HG03520 (cell line): ENCODE measurements around the gene USP54.
"Not testable (repeated sequence)": the region's sequence is repeated elsewhere in the genome, so short reads cannot be mapped to it uniquely, and the experiment has no call there.

Experiments
- ATAC-seq: cut with Tn5 transposase; IDR thresholded peaks from one replicate; pipeline ENCODE4 v1.9.1; 2021; ENCODE audit warnings: mild to moderate bottlenecking, moderate library complexity; ENCODE audit not compliant: unreplicated experiment

USP54 gene

DNA sequence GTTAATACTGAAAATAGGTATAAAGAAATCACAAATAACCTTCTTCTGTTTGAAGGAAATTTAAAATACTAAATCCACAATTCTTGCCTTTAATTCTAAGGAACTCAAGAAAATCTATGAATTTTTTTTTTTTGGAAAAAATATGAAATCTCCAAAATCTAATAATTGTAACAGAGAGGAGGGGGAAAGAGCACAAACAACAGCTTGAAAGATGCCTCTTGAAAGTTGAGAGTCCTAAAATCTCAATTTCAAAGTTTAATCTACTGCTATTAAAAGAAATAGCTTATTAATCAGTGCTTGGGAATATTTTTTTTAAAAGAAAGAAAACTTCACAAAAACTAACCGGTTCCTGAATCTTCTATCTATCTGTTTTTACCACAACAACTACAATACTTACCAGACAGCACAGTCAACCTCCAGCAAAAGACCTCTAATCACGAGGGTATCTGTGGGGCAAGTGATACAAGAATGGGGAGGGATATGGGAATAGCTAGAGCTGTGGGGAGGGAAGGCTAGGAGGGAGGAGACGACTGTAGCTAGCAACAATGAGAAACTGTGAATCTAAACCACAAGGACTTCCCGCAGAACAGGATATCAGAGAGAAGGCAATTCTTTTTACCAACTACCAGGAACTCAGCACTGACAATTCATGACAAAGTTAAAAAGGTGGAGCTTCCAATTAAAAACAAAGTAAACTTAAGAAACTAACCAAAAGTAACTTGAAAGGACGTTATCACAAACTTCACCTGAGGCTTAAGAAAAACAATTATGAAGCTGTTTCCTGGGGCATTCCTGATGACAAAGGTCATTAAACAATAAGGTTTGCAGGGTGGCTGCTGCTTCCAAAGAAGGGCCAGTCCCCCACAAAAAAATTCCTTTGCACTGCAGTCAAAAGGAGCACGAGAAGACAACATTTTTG lies at the start of gene USP54:
USP54 (minus strand) TSS at position 462 of the 919 bp plus-strand sequence. CDS start 15,684 bp downstream, outside the sequence.
- ATAC-seq = no peak

DNA sequence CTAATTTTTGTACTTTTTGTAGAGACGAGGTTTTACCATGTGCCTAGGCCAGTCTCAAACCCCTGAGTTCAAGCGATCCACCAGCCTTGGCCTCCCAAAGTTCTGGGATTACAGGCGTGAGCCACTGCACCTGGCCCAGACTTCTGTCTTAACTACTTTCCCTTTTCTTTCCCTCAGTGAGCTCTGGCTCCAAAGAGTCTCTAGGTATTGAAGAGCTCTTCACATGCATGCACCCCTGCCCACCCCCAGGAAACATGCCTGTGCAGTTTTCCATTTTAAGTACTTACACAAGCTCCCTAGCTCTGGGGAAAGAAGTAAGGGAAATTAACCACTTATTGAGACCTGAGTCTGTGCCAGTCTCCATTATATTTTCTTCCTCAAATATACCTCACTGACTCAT lies 48.1 kb upstream of the USP54 start:
- no peak for ATAC-seq

DNA sequence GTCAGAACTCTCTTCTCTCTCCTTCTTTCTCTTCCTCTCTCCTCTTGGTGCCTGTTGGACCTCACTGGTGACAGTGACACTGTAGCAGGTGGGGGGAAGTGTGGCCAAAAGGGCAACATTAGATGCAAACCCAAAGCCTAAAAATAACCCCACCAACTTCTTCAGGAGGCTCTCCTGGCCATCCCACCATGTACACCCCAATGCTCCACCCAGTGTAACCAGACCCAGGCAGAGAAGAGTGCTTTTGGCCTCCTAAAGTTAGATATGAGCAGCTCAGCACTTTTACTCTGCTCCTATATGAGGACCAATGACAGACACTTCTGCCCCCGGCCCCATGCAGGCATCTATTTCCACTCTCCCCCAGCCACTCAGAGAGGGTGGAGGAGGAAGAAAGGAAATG lies 44.6 kb upstream of the USP54 start:
- no peak for ATAC-seq

DNA sequence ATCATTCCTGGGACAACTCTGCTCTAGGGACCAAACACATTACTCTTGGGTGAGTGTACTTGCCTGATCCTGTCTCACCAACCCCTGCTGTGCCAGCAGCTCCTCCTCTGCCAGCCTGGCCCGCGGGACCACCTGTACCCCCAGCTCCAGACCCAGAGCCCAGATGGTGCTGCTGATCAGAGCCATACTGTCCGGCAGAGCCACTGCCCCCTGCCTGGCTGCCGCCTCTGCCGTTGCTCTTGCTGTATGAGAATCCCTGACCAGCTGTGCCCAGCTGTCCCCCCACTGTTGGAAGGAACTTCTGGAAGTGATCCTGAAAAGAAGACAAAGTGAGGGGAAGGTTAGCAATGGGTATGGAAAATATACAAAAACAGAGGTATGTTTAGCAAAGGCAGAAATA lies 43.3 kb upstream of the USP54 start:
- no peak for ATAC-seq

- no peak for ATAC-seq
These were observed 38.0 kb upstream of the USP54 start for GRCh38 chr10:73629165-73629564.

- no peak for ATAC-seq
These were observed 37.3 kb upstream of the USP54 start for GRCh38 chr10:73628405-73628804.

GRCh38 chr10:73627300-73627699 lies 36.2 kb upstream of the USP54 start:
- no peak for ATAC-seq

DNA sequence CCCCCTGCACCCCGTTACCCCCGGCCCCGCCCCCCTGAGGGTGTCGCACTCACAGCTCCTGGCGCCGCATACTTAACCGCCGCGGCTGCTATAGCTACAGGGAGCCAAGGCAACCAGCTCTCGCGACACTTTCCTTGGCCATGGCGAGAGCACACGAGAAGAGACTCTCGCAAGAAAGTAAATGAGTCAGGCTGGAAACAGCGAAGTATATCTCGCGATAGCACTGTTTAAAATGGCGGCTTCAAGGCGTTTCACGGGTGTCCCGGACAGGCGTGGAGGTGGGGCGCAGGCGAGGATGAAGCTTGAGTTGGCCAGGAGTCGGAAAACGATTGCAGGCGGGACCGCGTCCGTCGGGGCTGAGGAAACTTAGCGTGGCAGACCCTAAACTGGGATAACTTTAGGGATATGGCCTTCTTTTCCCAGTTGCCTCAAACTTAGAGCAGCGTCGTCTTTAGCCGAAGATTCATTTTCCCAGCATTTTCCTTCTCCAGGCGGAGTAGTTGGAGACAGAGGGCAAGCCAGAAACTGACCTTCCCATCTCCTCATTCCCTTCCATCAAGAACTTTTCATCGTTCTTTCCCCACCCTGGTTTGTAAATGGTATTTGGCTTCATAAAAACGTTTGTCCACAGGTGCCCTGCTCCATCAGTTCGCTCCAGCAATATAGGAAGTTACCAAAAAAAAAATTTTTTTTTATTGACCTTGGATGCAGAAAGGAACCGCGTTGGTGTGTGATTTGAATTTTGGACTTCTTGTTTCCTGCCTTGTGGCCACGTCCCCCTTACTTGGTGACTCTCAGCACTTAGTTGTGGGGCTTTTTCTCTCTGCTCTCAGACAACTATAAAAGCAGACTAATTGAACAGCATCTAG lies 35.0 kb upstream of the USP54 start:
- ATAC-seq = peak; percentile 92

- ATAC-seq = peak; percentile 27
These were observed 34.1 kb upstream of the USP54 start for GRCh38 chr10:73625004-73625883.

GRCh38 chr10:73623056-73623455 lies 31.9 kb upstream of the USP54 start:
- no peak for ATAC-seq

DNA sequence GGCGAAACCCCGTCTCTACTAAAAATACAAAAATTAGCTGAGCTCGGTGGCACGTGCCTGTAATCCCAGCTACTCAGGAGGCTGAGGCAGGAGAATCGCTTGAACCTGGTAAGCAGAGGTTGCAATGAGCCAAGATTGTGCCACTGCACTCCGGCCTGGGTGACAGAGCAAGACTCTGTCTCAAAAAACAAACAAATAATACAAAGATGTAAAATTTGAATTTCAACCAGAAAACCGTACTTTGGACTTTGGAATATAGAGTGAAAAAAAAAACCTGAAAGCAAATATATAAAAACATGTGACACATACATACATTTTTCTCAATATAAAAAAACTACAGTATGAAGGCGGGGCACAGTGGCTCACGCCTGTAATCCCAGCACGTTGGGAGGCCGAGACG lies 29.8 kb upstream of the USP54 start:
- not testable (repeated sequence) for ATAC-seq

DNA sequence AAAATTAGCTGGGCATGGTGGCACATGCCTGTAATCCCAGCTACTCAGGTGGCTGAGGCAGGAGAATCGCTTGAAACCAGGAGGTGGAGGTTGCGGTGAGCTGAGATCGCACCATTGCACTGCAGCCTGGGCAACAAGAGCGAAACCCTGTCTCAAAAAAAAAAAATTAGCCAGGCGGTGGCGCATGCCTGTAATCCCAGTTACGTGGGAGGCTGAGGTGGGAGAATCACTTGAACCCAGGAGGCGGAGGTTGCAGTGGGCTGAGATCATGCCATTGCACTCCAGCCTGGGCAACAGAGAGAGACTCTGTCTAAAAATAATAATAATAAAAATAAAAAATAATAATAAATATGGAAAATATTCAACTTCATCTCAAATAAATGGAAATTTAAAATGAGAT lies 26.0 kb upstream of the USP54 start:
- not testable (repeated sequence) for ATAC-seq

DNA sequence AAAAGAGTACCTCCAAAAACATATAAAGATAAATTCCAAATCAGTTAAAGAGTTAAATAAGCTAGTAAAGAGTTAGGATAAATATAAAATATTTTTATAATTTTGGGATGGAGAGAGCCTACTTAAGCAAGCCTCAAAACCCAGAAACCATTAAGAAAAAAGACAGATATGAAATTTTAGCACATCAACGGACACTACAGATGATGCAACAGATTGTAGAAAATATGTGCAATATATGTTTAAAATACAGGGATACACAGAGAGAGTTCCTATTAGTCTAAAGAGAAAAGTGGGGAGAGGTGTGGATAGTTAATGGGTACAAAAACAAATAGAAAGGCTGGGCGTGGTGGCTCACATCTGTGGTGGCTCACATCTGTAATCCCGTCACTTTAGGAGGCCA lies 23.6 kb upstream of the USP54 start:
- no peak for ATAC-seq

DNA sequence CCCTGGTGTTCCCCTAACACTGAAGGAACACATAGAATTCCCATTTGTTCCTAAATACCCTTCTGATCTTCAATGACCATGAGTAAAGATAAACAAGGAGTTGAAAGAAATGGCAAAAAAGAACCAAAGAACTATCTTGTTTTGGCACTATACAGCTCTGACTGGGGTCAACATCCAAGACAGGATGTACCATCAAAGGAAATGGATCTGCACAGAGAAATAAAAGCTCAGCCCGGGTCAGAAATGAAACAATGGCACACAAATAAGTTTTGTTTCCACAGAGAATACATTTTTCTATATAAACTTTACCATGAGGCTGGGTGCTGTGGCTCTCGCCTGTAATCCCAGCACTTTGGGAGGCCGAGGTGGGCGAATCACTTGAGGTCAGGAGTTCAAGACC lies 18.0 kb upstream of the USP54 start:
- ATAC-seq = no peak

DNA sequence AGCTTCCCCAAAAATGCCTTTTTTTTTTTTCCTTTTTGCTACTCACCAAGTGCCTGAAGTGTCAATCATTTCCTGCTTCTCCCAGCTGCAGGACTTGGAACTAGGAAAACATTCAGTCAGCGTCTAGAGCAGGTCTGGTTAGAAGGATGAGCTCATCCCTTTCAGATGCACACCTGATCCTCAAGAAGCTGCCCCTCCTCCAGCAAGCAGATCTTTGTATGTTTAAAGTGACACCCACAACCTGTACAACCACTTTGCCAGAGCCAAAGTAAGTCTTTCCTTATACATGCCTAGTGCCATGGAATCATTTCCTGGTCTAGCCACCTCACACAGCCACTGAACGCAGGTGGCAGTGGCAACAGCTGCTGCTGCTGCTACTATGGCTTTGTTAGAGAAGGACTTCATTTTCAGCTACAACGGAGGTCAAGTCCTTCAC lies 10.4 kb upstream of the USP54 start:
- no peak for ATAC-seq

DNA sequence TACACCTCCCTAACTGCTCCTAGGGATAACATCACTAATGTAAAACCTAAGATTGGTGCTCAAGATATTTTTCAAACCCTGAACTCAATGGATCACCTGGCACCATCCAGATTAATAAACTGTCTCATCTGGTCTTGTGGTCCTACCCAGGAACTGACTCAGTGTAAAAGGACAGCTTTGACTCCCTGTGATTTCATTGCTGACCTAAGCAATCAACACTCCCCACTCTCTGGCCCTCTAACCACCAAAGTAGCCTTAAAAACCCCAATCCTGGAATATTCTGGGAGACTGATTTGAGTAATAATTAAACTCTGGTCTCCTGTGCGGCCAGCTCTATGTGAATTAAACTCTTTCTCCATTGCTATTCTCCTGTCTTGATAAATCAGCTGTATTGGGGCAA lies 6.2 kb upstream of the USP54 start:
- ATAC-seq = no peak

GRCh38 chr10:73593812-73594211 lies 2.7 kb upstream of the USP54 start:
- no peak for ATAC-seq

DNA sequence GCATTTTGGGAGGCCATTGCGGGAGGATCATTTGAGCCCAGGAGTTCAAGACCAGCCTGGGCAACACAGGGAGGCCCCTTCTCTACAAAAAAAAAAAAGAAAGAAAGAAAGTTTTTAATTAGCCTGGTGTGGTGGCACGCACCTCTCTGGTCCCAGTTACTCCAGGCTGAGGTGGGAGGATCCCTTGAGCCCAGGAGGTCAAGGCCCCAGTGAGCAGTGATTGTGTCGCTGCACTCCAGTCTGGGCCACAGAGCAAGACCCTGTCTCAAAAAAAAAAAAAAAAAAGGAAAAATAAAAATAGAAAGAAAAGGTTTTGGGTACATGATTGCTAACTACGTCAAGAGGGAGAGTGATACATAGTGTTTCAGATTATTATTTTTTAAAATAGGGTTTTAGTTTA lies 2.0 kb upstream of the USP54 start:
- no peak for ATAC-seq

- ATAC-seq = no peak
These were observed 975 bp upstream of the USP54 start for GRCh38 chr10:73591935-73592699.

DNA sequence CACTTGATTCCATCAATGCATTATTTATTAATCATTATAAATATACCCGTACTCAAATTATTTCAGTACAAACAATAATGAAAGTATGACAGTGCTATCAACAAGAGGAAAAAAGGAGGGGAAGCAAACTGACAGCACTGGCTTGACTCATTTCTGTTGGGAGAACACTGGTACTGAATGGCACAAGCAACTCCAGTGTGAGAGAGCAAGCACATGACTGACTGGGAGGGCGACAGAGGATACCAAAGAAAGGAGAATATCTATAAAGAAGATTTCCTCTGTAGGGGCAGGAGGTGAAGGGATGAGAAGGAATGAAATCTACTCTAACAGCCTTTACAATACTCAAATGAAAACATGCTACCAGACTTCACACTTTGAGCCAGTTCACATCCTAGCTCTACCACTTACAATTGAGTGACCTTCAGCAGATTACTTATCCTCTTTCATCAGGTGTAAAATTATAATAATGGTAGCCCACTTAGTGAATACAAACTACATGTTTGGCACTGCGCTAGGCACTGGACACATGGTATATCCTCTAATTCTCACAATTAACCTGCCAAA lies 1.5 kb downstream of the USP54 start:
- ATAC-seq = no peak
